Measurements from ENCODE around the gene PRMT7. TPM values are rescaled to one million over a fixed set of nuclear protein-coding genes. Genes with fewer than 3 reads are reported as not detected.
"Not testable (repeated sequence)": the region's sequence is repeated elsewhere in the genome, so short reads cannot be mapped to it uniquely, and the experiment has no call there.

The PRMT7 gene
- total RNA-seq, 1 experiment from 2014 or later: 92.0 TPM

DNA sequence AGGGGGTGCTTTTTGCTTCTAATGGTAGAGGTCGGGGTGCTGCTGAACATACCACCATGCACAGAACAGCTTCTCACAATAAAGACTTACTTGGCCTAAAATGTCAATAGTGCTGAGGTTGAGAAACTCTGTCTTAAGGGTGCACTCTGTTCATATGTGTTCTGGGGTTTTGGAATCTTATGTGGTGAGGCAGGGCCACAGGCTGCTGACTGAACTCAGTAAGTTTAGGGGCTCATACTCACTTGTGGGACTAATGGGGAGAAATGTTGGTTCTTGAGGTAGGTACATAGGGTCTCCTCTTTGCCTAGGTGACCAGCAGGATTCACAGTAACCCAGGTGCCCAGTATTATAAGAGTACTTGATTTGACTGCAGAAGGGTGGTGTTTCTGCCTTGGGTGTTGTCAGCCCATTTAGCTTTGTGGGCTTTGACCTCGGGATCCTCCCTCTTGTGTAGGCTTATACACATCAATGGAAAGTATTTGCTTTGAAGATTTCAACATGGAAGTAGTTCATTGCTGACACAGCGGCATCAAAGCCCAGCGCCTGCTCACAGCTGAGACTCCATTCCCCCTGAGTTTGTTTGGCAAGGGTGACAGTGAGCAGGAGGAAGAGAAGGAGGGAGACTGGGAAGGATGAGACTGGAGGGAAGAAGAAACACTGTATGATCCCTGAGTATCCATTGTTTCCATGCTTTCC, 29.3 kb upstream of the PRMT7 start:
- no peak for DNase-seq (ENCODE audit: low read depth)
- in situ Hi-C loops (cut with HindIII; ENCODE audit: low pct_unique_long_range_greater_than_20kb, low sequenced_read_pairs): no loop called here

DNA sequence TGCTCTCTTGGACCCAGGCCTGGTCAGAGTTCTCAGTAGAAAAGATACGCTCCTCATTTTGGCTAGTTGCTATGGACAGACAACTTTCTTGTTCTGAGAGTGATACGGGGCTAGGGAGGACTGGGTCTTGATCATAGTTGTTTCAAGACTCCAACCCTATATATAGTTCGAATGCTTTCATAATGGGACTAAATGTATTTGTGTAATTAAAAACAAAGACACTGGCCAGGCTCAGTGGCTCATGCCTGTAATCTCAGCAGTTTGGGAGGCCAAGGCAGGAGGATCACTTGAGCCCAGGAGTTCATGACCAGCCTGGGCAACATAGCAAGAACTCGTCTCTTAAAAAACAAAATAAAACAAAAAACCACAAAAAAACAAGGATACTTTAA, 28.8 kb upstream of the PRMT7 start:
- in situ Hi-C loops (cut with HindIII; ENCODE audit: low pct_unique_long_range_greater_than_20kb, low sequenced_read_pairs): no loop called here
- DNase-seq (ENCODE audit: low read depth): no peak

DNA sequence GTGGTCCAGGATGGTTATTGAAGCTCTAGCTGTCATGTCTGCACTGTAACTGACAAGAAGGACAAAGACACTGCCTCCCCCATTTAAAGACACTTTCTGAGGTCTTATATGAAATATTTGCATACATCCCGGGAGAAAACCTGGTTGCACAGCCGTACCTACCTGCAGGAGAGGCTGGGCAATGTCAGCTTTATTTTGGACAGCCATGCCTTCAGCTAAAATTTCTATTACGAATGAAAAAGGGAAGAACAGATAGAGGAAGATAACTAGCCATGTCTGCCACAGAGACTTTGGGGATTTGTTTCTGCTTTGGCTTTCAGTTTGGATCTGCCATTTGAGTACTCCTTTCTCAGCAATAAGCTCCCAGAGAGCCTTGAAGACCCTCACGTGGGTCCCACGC, 27.5 kb upstream of the PRMT7 start:
- in situ Hi-C loops (cut with HindIII; ENCODE audit: low pct_unique_long_range_greater_than_20kb, low sequenced_read_pairs): no loop called here
- no peak for DNase-seq (ENCODE audit: low read depth)

DNA sequence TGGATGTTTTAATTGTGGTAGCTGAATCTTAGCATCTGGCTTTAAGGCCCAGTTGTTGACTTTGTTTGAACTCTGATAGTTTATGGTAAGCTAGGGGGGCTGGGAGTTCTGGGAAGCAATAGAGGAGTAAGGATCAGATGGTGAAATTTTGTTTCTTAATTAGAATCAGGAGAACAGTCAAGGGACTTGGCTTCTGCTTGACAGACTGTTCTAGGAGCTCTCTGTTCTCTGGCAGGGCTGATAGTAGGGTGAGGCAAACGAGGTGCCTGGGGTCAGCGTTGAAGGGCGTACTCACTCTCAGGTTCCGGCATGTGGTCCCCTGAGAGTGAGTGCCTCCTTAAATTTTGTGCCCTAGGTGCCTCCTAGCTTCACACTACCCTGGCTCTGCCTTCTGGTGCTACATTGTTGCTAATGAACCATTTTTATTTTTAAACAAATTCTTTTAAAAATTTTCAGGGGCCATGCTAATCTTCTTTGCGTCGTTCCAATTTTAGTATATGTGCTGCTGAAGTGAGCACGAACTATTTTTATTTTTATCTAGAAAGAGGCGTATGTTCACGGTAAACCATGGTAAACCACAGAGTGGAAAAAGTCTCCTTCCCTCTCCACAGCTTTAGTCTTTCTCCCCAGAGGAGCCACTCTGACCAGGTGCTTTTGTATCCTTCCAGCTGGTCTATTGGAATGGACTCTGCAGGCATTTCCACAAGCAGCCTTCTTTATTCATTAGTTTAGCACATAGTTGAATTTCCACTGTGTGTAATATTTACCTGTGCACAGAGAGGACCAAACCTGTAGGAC, 26.8 kb upstream of the PRMT7 start:
- no peak for DNase-seq (ENCODE audit: low read depth)

DNA sequence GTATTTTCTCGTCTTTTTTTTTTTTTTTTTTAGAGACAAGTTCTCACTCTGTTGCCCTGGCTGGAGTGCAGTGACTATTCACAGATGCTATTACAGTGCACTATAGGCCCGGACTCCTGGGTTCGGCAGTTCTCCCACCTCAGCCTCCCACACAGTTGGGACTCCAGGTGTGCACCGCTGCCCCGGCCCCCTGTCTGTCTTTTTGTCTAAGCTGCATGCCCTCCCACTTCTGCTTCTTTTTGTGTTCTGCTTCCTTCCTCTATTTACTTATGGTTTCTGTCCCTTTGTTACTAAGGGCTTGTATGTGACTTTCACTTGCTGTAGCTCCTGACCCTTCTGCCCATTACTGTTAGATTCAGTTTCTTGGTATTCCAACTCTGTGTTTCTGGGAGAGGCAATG, 26.0 kb upstream of the PRMT7 start:
- DNase-seq (ENCODE audit: low read depth): no peak
- in situ Hi-C loops (cut with HindIII; ENCODE audit: low pct_unique_long_range_greater_than_20kb, low sequenced_read_pairs): no loop called here

More for the DNA sequence above, 26.8 kb upstream of the PRMT7 start:
- in situ Hi-C loops (cut with HindIII; ENCODE audit: low pct_unique_long_range_greater_than_20kb, low sequenced_read_pairs): no loop called here

DNA sequence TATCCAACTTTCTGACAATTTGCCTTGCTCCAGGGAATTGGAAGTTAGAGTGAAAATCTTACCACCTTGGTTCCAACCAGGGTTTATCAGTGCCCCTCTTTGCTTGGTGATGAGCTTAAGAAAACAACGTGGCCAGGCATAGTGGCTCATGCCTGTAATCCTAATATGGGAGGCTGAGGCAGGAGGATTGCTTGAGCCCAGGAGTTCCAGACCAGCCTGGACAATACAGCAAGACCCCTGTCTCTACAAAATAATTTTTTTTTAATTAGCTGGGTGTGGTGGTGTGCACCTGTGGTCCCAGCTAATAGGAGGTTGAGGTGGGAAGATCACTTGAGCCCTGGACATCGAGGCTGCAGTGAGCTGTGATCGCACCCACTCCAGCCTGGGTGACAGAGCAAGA, 25.1 kb upstream of the PRMT7 start:
- in situ Hi-C loops (cut with HindIII; ENCODE audit: low pct_unique_long_range_greater_than_20kb, low sequenced_read_pairs): no loop called here
- DNase-seq (ENCODE audit: low read depth): no peak

DNA sequence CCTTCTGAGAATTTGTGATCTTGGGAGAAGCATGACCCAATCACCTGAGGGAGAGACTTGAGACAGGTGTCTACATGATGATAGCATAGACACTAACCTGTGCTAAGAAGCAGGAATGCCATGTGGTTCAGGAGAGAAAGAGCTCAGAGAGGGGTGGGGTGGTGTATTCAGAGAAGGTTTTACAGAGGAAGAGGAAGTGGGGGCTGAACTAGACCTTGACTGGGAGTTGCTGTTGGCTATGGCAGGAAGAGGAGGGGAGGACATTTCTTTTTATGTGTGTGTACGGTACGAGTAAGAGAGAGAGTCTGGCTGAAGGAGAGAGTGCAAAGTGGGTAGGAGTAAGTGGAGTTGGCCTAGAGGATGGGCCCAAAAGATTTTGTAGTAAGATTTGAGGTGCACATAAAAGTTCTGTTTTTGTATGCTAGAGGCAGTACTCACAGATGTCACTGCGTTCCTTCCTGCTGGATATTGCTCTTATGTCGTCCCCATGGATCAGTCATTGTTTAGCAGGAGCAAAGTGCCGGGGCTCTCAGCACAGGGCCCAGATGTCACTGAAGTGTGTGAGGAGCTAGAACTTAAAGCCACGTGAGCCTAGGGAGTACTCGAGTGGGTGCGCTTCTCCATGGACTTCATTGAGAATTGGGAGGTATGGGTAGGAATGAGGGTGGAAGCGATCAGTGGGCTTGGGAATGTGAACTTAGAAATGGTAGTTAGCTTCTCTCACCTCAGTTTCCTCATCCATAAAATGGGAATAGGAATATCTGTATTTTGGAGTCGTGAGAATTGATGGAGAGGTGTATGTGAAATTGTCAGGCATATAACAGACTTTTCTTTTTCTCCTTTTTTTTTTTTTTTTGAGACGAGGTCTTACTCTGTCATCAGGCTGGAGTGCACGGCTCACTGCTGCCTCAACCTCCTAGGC, 24.4 kb upstream of the PRMT7 start:
- DNase-seq (ENCODE audit: low read depth): no peak
- in situ Hi-C loops (cut with HindIII; ENCODE audit: low pct_unique_long_range_greater_than_20kb, low sequenced_read_pairs): no loop called here

DNA sequence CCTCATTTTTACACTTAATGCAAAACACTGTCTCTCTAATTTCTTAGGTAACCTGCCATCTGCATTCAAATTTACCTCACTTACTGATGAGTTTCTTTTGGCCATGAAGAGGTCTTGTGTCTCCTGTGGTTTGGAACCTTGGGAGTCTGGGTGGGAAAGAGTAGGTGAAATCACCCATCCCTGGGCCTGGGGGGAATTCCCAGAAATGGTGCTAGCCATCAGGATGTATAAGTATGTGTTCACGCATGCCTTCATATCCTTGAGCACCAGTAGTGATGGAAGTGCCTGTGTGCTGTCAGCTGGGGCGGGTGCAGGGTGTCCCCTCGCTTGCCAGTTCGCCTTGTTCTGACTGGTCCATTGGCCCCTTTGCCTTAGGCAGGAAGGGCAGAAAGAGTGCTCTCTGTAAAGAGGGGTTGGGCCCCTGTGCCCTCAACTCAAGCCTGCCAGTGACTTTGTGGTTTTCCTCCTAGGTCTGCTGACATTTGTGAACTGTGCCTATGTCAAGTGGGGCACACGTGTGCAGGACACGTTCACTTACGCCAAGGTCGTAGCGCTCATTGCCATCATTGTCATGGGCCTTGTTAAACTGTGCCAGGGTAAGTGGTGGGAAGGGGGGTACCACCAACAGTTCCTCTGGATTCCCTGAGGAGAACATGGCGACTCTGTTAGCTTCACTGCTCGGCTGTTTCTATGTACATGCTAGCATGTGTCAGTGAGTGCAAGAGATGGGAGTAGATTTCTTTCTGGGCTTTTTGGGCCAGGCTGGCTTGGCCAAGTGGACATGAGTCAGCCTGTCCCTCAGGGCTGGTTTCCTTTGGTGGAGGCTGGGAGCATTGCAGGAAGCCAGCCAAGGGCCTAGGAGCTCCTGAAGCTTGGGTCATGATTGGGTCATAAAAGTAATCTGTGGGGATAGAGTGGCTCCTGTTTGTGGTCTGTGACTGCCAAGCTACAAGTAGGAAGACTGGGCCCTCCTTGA, 23.3 kb upstream of the PRMT7 start:
- in situ Hi-C loops (cut with HindIII; ENCODE audit: low pct_unique_long_range_greater_than_20kb, low sequenced_read_pairs): no loop called here
- DNase-seq (ENCODE audit: low read depth): no peak

DNA sequence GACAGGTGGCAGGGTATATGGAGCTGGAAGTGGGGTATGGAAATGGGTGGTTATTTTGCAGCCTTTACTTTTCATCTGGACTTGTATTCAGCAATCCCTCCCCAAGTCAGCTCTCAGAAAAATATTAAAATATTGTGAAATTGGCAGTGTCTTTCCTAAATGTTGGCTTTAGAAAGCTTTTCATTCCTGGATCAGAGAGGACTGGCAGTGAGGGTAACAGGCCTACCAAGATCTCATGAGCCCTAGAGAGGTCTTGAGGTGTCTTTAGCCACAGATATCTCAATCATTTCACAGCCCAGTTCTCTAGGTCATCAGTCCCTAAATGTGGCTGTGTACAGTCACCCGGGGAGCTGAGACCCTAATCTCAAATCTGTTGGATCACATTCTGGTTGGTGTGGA, 22.6 kb upstream of the PRMT7 start:
- in situ Hi-C loops (cut with HindIII; ENCODE audit: low pct_unique_long_range_greater_than_20kb, low sequenced_read_pairs): no loop called here
- no peak for DNase-seq (ENCODE audit: low read depth)

DNA sequence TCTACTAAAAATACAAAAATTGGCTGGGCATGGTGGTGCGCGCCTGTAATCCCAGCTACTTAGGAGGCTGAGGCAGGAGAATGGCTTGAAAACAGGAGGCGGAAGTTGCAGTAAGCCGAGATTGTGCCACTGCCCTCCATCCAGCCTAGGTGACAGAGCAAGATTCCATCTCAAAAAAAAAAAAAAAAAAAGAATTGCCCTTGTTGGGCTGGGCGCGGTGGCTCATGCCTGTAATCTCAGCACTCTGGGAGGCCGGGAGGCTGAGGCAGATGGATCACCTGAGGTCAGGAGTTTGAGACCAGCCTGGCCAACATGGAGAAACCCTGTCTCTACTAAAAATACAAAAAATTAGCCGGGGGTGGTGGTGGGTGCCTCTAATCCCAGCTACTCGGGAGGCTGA, 22.0 kb upstream of the PRMT7 start:
- in situ Hi-C loops (cut with HindIII; ENCODE audit: low pct_unique_long_range_greater_than_20kb, low sequenced_read_pairs); DNase-seq (ENCODE audit: low read depth): not testable (repeated sequence)

DNA sequence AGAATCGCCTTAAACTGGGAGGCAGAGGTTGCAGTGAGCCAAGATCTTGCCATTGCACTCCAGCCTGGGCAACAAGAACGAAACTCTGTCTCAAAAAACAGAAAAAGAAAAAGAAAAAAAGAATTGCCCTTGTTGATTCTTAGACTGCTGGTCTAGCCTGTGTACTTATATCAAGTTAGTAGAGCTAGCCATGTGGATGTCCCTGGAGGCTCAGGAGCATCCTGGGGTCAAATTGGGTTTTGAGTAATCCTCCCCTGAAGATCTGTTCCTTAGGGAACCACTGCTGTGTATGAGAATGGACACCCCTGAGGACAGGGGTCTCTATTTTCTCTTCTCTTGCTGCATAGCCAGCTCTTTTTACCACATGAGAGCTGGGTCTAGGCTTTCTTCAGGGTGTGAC, 21.6 kb upstream of the PRMT7 start:
- no peak for DNase-seq (ENCODE audit: low read depth)
- in situ Hi-C loops (cut with HindIII; ENCODE audit: low pct_unique_long_range_greater_than_20kb, low sequenced_read_pairs): no loop called here

DNA sequence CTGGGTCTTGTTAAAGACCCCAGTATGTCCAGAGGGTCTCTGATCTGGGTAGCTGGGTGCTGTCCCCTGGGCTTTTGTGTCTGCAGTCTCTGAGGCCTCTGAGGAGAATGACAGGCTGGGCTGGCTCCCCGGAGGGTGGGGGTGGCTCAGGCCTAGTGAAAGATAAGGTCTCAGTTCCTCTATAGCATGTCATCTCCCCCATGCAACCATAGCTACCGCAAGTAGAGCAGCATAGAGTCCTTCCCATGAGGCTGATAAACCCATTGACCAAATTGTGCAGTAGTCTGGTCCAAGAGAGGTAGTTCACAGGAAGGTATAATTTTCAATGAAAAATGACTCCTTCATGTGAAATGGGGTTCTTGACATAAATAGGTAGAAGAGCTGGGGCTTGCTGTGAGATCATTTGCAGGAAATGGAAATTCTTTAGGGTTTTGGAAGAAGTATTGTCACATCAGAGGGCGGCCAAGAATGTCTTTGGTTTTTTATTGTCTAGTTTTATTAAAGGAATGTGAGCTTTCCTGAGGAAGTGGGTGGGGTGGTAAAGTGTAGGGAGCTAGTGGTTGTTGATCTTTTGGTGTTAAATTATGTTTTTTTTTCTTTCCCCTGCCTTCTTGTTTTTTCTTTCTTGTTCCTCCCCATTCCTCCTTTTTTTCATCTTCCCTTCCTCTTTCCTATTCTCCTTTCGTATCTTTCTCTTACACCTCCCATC, 21.0 kb upstream of the PRMT7 start:
- in situ Hi-C loops (cut with HindIII; ENCODE audit: low pct_unique_long_range_greater_than_20kb, low sequenced_read_pairs): no loop called here
- DNase-seq (ENCODE audit: low read depth): no peak

DNA sequence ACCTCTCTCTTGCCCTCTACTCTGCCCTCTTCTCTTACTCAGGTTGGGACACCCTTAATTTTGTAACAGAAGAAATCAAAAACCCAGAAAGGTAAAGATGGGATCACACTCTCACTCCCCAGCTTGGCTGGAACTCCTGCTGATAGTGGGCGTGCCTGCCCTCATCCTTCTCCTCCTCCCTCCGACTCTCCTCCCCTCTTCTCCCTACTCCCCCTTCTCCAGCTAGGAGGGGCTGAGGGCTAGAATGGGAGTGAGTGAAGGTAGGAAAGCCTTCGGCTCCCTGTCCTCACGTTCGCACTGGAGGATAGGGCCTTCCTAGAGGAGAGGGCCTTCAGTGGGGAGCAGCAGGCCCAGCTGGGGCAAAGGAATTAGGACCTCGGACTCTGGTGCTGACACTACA, 20.4 kb upstream of the PRMT7 start:
- in situ Hi-C loops (cut with HindIII; ENCODE audit: low pct_unique_long_range_greater_than_20kb, low sequenced_read_pairs): no loop called here
- no peak for DNase-seq (ENCODE audit: low read depth)

DNA sequence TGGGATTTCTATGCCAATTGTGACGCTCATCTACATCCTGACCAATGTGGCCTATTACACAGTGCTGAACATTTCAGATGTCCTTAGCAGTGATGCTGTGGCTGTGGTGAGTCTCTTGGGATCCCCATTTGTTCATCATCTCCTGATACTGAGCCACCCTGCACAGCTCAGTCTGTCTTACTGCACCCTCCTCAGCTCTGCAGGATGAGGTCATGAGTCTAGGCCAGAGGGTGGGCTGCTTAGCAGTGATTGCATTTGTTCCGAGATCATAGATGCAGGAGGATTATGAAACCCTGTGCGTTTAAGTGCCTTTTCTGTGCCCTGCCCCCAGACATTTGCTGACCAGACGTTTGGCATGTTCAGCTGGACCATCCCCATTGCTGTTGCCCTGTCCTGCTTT, 19.6 kb upstream of the PRMT7 start:
- DNase-seq (ENCODE audit: low read depth): no peak
- in situ Hi-C loops (cut with HindIII; ENCODE audit: low pct_unique_long_range_greater_than_20kb, low sequenced_read_pairs): no loop called here

DNA sequence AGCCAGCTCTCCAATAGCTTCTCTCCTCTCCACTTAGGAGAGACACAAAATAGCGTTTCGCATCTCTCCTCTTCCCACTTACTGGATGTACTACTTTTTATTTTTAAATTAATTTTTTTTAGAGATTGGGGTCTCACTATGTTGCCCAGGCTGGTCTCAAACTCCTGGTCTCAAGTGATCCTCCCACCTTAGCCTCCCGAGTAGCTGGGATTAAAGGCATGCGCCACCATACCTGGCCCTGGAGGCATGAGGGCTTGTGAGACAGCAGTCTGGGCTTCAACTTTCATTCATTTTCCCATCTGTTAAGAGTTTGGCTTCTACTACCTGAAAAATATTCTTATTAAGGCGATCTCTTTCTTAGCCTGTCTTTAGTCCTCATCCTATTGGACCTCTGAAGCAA, 18.4 kb upstream of the PRMT7 start:
- no peak for DNase-seq (ENCODE audit: low read depth)

DNA sequence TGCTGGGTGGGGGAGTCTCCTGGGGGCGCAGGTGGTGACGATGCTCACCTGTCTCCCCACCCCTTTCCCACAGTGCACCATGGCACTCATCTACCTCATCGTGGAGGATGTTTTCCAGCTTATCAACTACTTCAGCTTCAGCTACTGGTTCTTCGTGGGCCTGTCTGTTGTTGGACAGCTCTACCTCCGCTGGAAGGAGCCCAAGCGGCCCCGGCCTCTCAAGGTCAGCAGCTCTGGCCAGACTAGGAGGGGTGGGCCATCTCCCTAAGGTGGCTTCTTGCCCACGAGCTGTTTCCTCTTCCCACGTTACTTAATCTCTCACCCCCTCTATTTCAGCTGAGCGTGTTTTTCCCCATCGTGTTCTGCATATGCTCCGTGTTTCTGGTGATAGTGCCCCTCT, 14.5 kb upstream of the PRMT7 start:
- in situ Hi-C loops (cut with HindIII; ENCODE audit: low pct_unique_long_range_greater_than_20kb, low sequenced_read_pairs): no loop called here
- DNase-seq (ENCODE audit: low read depth): no peak

More for the DNA sequence above, 18.4 kb upstream of the PRMT7 start:
- in situ Hi-C loops (cut with HindIII; ENCODE audit: low pct_unique_long_range_greater_than_20kb, low sequenced_read_pairs): no loop called here

DNA sequence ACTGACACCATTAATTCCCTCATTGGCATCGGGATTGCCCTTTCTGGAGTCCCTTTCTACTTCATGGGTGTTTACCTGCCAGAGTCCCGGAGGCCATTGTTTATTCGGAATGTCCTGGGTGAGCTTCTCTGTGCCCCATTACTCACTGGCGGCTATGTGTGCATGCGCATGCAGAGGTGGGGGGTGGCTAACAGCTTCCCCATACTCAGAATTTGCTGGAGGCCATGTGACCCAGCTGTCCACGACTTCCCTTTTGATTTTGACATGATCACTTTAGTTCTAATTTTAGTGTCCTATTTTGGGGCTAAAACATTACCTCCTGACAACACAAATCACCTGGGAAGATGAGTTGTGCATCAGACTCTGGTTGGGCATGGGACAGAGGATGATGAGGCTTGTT, 14.1 kb upstream of the PRMT7 start:
- in situ Hi-C loops (cut with HindIII; ENCODE audit: low pct_unique_long_range_greater_than_20kb, low sequenced_read_pairs): no loop called here

More for the DNA sequence above, 14.1 kb upstream of the PRMT7 start:
- no peak for DNase-seq (ENCODE audit: low read depth)
